Psoas muscle (tissue), 8 donors: Measurements from ENCODE around the gene SMIM3. TPM values are rescaled to one million over a fixed set of nuclear protein-coding genes. Genes with fewer than 3 reads are reported as not detected.
"Not testable (repeated sequence)": the region's sequence is repeated elsewhere in the genome, so short reads cannot be mapped to it uniquely, and the experiment has no call there.

Source experiments
- ATAC-seq, 4 donors: fragments of 200-7000 bp; cut with Tn5 transposase; one replicate each; pipeline ENCODE4 v1.9.1; 2020; ENCODE audit warnings: moderate library complexity in 3 of 4, mild to moderate bottlenecking in 2 of 4
- DNase-seq, 2 donors: peaks; one replicate each; pipeline ENCODE4 v3.0.0-alpha.2; 2020
- H3K27ac ChIP-seq: fragments of 200-600 bp; one replicate; pipeline ENCODE4 v1.8.0; 2022
- H3K27me3 ChIP-seq, 3 donors: fragments of 200-600 bp in 1 of 3; one replicate each; pipeline versions ENCODE4 v1.6.1 to v1.8.0; 2013 to 2022; ENCODE audit warnings: low read length in 2 of 3, mild to moderate bottlenecking in 2 of 3, moderate library complexity in 1 of 3; ENCODE audit not compliant: insufficient read depth in 3 of 3
- H3K36me3 ChIP-seq, 2 donors: fragments of 200-600 bp in 1 of 2; one replicate each; pipeline versions ENCODE4 v1.6.1 to v1.8.0; 2013 to 2022; ENCODE audit warnings: low read depth in 1 of 2, mild to moderate bottlenecking in 1 of 2, moderate library complexity in 1 of 2; ENCODE audit not compliant: insufficient read depth in 1 of 2
- H3K4me1 ChIP-seq: fragments of 200-600 bp; one replicate; pipeline ENCODE4 v1.8.0; 2022
- H3K4me3 ChIP-seq: fragments of 200-600 bp; one replicate; pipeline ENCODE4 v1.8.0; 2022; ENCODE audit warnings: mild to moderate bottlenecking
- H3K9me3 ChIP-seq: fragments of 200-600 bp; one replicate; pipeline ENCODE4 v1.8.0; 2022
- WGBS, 3 donors: extraction: QIAGEN DNeasy Blood & Tissue Kit; methylation state at CpG; one replicate each; pipeline versions ENCODE4 v1.1.6 to v1.1.7; 2013; 5-methylcytosine and 5-hydroxymethylcytosine counted together
- intact Hi-C, 2 donors: fragments of 100-400 bp; cut with DNase I; formaldehyde crosslinking; loops; one replicate each; pipeline versions ENCODE4 v1.11.0 to v1.14.2; 2022
- polyA plus RNA-seq, 3 donors: library from polyadenylated mRNA; stranded (reverse); fragments of 200-250 nt; gene quantifications; one replicate each; pipeline ENCODE4 v1.2.3, GENCODE V29; 2013
- total RNA-seq, 4 donors: library from RNA; stranded (reverse); fragmentation: NEBNext Ultra II Directional in 2 of 4; extraction: Animal tissue kit (Norgen Biotek cat#: 25700) in 2 of 4; gene quantifications; one replicate each; pipeline versions ENCODE4 v1.2.1 to v1.2.4, GENCODE V29; 2021 to 2023
- TF ChIP-seq, protein P1 (sequence below): fragments of 200-600 bp; IDR thresholded peaks from one replicate; pipeline ENCODE4 v1.8.0; 2022; ENCODE audit warnings: antibody characterized with exemption
- donor health status: healthy with polysubstance abuse.
- donor health status: DM: no; HTN: no; CAD: no; lungs with moderate emphysema.
- donor health status: Bipolar disorder and iron deficiency.
- donor health status: healthy.
- donor health status: DM: yes; HTN: yes; CAD: no.
- donor health status: DM: no; HTN: no; CAD: no.
- donor health status: DM: no; HTN: no; CAD: no.
- donor health status: DM: yes; HTN: yes; CAD: no.

SMIM3 gene
- total and polyA plus RNA-seq, 7 donors, result 6.4 to 25.5 (median 7.0) TPM

DNA sequence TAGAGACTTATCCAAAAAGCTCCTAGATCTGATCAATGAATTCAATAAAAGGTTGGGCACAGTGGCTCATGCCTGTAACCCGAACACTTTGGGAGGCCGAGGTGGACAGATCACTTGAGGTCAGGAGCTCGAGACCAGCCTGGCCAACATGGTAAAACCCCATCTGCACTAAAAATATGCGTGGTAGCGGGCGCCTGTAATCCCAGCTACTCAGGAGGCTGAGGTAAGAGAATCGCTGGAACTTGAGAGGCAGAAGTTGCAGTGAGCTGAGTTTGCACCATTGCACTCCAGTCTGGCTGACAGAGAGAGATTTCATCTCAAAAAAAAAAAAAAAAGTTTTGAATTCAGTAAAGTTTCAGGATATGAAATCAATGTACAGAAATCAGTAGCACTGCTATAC lies 39.7 kb upstream of the SMIM3 start:
- no peaks in the 10 kb centered on the region for H3K27me3 ChIP-seq
- peak in 3 of 4 donors; percentile 42 to 62 (median 45) for ATAC-seq
- DNase-seq, result no peak
- intact Hi-C loops, result no loop called here
- peaks cover 0 to 27% of the 10 kb centered on the region in 2 donors for H3K36me3 ChIP-seq
- 37 to 66% (median 43%) methylated on average over 7 of the region's 7 CpGs for WGBS, 3 donors
- H3K9me3 ChIP-seq, result no peaks in the 10 kb centered on the region
- TF ChIP-seq, protein P1, sequence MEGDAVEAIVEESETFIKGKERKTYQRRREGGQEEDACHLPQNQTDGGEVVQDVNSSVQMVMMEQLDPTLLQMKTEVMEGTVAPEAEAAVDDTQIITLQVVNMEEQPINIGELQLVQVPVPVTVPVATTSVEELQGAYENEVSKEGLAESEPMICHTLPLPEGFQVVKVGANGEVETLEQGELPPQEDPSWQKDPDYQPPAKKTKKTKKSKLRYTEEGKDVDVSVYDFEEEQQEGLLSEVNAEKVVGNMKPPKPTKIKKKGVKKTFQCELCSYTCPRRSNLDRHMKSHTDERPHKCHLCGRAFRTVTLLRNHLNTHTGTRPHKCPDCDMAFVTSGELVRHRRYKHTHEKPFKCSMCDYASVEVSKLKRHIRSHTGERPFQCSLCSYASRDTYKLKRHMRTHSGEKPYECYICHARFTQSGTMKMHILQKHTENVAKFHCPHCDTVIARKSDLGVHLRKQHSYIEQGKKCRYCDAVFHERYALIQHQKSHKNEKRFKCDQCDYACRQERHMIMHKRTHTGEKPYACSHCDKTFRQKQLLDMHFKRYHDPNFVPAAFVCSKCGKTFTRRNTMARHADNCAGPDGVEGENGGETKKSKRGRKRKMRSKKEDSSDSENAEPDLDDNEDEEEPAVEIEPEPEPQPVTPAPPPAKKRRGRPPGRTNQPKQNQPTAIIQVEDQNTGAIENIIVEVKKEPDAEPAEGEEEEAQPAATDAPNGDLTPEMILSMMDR, result no peak
- peaks cover 36% of the 10 kb centered on the region for H3K4me1 ChIP-seq
- H3K27ac ChIP-seq, result peak overlapping the region; percentile 54
- peak overlapping the region; percentile 6 for H3K4me3 ChIP-seq

GRCh38 chr5:150740992-150741391 lies 37.6 kb upstream of the SMIM3 start:
- H3K27me3 ChIP-seq, result no peaks in the 10 kb centered on the region
- no peak for DNase-seq
- H3K36me3 ChIP-seq, result peaks cover 0 to 27% of the 10 kb centered on the region in 2 donors
- no peak overlapping the region for H3K4me3 ChIP-seq
- TF ChIP-seq, protein P1, result no peak
- H3K4me1 ChIP-seq, result peaks cover 23% of the 10 kb centered on the region
- intact Hi-C loops, result no loop called here
- no peaks in the 10 kb centered on the region for H3K9me3 ChIP-seq
- no peak for ATAC-seq
- no peak overlapping the region for H3K27ac ChIP-seq

GRCh38 chr5:150742455-150743141 lies 36.0 kb upstream of the SMIM3 start:
- 92 to 96% (median 95%) methylated on average over 18 of the region's 18 CpGs for WGBS, 3 donors
- H3K27me3 ChIP-seq, H3K4me3 ChIP-seq, DNase-seq, H3K9me3 ChIP-seq, H3K27ac ChIP-seq, ATAC-seq, intact Hi-C loops: not testable (repeated sequence)
- peaks cover 0 to 27% of the 10 kb centered on the region in 2 donors for H3K36me3 ChIP-seq
- peaks cover 22% of the 10 kb centered on the region for H3K4me1 ChIP-seq

DNA sequence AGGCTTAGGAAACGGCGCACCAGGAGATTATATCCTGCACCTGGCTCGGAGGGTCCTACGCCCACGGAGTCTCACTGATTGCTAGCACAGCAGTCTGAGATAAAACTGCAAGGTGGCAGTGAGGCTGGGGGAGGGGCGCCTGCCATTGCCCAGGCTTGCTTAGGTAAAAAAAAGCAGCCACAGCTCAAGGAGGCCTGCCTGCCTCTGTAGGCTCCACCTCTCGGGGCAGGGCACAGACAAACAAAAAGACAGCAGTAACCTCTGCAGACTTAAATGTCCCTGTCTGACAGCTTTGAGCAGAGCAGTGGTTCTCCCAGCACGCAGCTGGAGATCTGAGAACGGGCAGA lies 35.4 kb upstream of the SMIM3 start:
- ATAC-seq, H3K4me3 ChIP-seq, H3K9me3 ChIP-seq, H3K27me3 ChIP-seq, intact Hi-C loops, H3K27ac ChIP-seq, DNase-seq: not testable (repeated sequence)
- Histone ChIP-seq H3K4me1 (peaks cover 17% of the 10 kb centered on the region), H3K36me3 (peaks cover 0 to 27% of the 10 kb centered on the region in 2 donors)
- WGBS, 3 donors, result 97 to 99% (median 98%) methylated on average over 8 to 9 of the region's 9 CpGs

DNA sequence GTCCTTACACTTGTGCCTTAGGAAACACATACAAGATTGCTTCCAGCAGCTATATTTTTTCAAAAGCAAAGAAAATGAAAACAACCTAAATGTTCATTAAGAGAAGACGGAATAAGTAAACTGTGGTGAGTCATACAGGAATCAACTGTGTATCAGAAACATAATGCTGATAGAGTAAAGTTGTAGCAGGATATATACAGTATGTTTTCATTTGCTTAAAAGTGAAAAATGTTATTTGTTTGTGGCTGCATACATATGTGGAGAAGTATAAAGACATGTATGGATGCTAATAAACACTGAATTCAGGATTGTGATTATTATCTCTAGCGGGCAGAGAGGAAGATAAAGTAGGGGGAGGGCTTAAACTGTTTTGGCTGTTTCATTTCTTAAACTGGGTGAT lies 28.1 kb upstream of the SMIM3 start:
- Histone ChIP-seq H3K4me3 (no peak overlapping the region), H3K27me3 (no peaks in the 10 kb centered on the region), H3K9me3 (no peaks in the 10 kb centered on the region), H3K4me1 (peaks cover 7% of the 10 kb centered on the region), H3K36me3 (peaks cover 7 to 64% of the 10 kb centered on the region in 2 donors), H3K27ac (peak overlapping the region; percentile 1)
- TF ChIP-seq, protein P1, result no peak
- DNase-seq (no peak), ATAC-seq (no peak)
- intact Hi-C loops, result no loop called here
- WGBS, 3 donors, result 82 to 88% (median 85%) methylated on average over 2 of the region's 2 CpGs
